Coronary artery (tissue), 2 donors: ENCODE data around the gene UGT1A9.

ENCODE experiments used
- DNase-seq: peaks from one replicate; pipeline ENCODE4 v3.0.0-alpha.2; 2017; ENCODE audit warnings: low spot score
- H3K27ac ChIP-seq, 2 donors: fragments of 200-600 bp; sonication (generic); one replicate each; pipeline ENCODE4 v1.5.1; 2016 to 2019
- H3K4me3 ChIP-seq: fragments of 200-600 bp; sonication (generic); 2 replicates; pipeline ENCODE4 v1.5.1; 2016; ENCODE audit warnings: mild to moderate bottlenecking, moderate library complexity
- TF ChIP-seq, protein P1 (sequence below): fragments of 200-600 bp; sonication (generic); IDR thresholded peaks from one replicate; pipeline ENCODE4 v1.5.1; 2019; ENCODE audit warnings: antibody characterized with exemption

The UGT1A9 gene

DNA sequence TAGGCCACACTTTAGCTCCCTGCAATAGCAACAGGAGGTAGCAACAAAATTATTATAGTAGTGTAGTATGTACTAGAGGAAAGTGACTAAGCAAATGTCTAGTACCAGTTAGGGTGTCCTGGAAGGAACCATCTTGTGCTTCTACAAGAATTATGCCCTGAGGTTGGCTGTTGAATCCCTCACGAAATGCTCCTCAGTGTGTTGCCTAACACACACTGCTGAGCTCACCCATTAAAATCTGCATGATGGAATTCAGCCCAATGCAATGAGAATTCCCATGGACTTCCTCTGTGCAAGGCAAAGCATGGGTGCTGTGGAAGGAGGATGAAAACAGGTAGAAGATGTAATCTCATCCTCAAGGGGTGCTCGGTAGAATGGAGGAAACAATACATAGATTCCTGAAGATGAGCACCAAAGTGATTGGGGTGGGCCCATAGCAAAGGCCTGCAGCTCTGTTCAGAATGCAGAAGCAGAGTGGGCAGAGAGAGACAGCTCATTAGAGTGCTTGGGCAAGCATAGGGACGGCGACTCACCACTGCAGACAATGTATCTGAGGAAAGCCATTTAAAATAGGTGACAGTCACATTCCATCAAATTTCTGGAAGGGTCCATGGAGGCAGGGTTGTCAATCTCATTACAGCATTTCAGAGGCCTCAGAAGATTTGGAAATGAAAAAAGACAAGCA, 8.8 kb downstream of the UGT1A9 start:
- no peak for DNase-seq
- TF ChIP-seq, protein P1, sequence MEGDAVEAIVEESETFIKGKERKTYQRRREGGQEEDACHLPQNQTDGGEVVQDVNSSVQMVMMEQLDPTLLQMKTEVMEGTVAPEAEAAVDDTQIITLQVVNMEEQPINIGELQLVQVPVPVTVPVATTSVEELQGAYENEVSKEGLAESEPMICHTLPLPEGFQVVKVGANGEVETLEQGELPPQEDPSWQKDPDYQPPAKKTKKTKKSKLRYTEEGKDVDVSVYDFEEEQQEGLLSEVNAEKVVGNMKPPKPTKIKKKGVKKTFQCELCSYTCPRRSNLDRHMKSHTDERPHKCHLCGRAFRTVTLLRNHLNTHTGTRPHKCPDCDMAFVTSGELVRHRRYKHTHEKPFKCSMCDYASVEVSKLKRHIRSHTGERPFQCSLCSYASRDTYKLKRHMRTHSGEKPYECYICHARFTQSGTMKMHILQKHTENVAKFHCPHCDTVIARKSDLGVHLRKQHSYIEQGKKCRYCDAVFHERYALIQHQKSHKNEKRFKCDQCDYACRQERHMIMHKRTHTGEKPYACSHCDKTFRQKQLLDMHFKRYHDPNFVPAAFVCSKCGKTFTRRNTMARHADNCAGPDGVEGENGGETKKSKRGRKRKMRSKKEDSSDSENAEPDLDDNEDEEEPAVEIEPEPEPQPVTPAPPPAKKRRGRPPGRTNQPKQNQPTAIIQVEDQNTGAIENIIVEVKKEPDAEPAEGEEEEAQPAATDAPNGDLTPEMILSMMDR: no peak
- no peak overlapping the region for H3K27ac ChIP-seq
- no peak overlapping the region for H3K4me3 ChIP-seq

DNA sequence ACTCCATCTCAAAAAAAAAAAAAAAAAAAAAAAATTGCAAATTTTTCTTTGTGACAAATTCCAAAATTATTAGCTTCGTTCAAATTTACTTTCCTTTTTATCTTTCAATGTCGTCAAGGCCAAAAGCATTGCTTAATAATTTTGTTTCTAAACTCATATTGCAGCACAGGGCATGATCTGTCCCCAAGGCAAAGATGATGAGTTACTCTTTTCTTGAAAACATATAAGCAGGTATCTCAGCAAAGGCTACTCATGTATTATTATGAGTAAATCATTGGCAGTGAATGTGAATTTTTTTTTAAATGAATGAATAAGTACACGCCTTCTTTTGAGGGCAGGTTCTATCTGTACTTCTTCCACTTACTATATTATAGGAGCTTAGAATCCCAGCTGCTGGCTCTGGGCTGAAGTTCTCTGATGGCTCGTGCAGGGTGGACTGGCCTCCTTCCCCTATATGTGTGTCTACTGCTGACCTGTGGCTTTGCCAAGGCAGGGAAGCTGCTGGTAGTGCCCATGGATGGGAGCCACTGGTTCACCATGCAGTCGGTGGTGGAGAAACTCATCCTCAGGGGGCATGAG, 9.9 kb downstream of the UGT1A9 start, which contains the start of gene UGT1A7:
Gene UGT1A7, plus strand, starts transcription at position 381 of the 579 bp plus-strand sequence. Its CDS starts 37 bp downstream, at position 418.
- Histone ChIP-seq H3K27ac (no peak within 1 kb of the TSS), H3K4me3 (no peak within 1 kb of the TSS)
- no peak for DNase-seq
- TF ChIP-seq, protein P1: no peak

DNA sequence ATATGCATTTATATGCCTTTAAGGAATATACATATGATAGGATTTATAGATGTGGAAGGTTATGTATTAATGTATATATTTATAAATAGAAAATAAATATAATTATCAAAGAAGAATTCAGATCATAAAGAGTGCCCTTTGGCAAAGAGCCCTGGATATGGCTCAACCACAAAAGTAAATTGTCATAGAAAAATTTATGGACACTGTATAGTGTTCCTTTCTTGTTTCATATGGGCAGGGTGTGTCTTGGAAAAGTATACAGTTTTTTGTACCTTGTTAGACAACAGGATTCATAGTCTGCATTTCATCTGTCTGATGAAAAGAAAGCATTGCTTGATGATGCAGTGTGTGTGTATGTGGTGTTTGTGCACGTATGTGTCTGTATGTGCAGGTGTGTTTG, 12.9 kb downstream of the UGT1A9 start:
- Histone ChIP-seq H3K4me3 (no peak overlapping the region), H3K27ac (no peak overlapping the region)
- DNase-seq: no peak
- TF ChIP-seq, protein P1: no peak

DNA sequence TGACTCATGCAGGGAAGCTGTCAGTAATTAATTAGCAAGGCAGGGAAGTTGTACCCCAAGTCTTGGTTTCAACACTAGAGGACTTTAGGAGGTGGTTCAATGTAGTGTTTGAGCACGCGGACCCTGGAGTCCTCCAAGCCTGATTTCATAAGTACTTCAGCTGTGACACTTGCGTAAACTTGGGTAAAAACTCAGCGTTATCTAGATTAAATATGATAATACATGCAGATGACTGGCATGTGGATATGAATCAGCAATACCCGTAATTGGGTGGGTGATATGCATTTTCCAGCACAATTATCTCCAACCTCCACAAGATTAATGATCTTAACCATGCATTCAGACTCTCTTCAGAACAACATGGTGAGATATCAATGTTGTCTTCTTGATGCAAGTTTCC, 15.2 kb downstream of the UGT1A9 start:
- H3K27ac ChIP-seq: no peak overlapping the region
- no peak for DNase-seq
- TF ChIP-seq, protein P1: no peak
- H3K4me3 ChIP-seq: no peak overlapping the region

DNA sequence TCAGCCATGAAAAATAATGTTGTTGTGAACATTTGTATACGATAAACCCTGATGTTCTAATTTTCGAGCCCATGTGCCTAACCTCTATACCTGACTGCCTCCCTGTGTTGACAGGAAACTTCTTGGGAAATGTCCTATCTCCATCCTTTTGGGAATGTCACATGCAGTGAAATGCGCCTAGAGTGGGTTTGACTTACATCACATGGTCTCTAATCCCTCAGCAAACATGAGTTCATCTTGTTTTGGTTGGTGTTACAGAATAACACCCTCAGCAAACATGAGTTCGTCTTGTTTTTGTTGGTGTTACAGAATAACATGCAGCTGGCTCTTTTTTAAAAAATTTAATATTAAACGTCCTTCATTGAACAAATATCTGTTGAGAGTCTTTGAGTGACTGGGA, 16.6 kb downstream of the UGT1A9 start:
- TF ChIP-seq, protein P1: no peak
- H3K4me3 ChIP-seq: no peak overlapping the region
- DNase-seq: no peak
- no peak overlapping the region for H3K27ac ChIP-seq

DNA sequence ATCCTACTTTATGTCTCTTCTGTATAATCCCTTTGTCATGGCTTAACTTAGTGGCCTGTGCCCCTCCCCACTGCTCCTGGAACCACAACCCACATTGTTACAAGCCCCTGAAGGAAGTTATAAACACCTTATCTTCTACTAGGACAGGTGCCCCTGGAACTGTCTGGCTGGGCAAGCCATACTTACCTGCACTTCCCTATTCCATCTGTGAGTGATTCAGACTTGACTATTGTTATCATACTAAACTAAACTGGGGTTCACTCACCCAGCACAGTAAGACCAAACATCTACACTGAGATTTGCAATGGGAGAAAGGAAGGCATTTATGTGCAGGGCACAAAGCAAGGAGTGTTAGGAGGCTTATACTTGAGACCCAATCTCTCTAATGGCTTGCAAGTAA, 17.3 kb downstream of the UGT1A9 start:
- no peak overlapping the region for H3K27ac ChIP-seq
- TF ChIP-seq, protein P1: no peak
- DNase-seq: no peak
- H3K4me3 ChIP-seq: no peak overlapping the region

DNA sequence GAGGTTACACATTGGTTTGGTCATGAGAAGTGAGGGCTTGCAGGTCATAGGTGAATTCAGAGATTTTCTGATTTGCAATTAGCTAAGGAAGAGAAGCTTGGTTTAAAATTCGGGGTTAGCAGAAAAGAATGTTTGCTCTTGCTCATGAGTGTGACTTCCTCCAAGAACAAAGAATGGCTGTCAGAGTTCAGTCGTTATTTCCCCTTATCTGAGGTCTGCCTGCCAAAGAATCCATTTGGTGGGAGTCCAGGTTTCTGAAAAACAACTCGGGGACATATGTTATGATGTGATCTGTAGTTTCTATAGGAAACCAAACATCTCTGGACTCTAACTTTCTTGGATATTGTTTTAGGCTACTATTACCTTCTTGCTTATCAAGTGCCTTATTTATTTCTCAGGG, 17.8 kb downstream of the UGT1A9 start:
- H3K4me3 ChIP-seq: no peak overlapping the region
- TF ChIP-seq, protein P1: no peak
- H3K27ac ChIP-seq: no peak overlapping the region
- no peak for DNase-seq
